Ishikawa (cell line): ENCODE data around the gene HOXB1.
A peak's percentile ranks its signal among the peaks of the same experiment; 100 is the strongest.

Experiments used
- CEBPB ChIP-seq: IDR thresholded peaks from 2 replicates; pipeline ENCODE4 v1.6.1; 2012
- CREB1 ChIP-seq: IDR thresholded peaks from 2 replicates; pipeline ENCODE4 v1.6.1; 2012; ENCODE audit warnings: low read depth
- EGR1 ChIP-seq: IDR thresholded peaks from 2 replicates; pipeline ENCODE4 v1.6.1; 2012
- EP300 ChIP-seq: IDR thresholded peaks from 2 replicates; pipeline ENCODE4 v1.6.1; 2012; ENCODE audit warnings: borderline replicate concordance
- FOXM1 ChIP-seq: IDR thresholded peaks from 2 replicates; pipeline ENCODE4 v1.6.1; 2012; ENCODE audit warnings: low read depth, borderline replicate concordance
- MAX ChIP-seq: IDR thresholded peaks from 2 replicates; pipeline ENCODE4 v1.6.1; 2012
- NFIC ChIP-seq: IDR thresholded peaks from 2 replicates; pipeline ENCODE4 v1.6.1; 2012
- RAD21 ChIP-seq: IDR thresholded peaks from 2 replicates; pipeline ENCODE4 v1.6.1; 2012; ENCODE audit warnings: low read depth
- REST ChIP-seq: IDR thresholded peaks from 2 replicates; pipeline ENCODE4 v1.6.1; 2012; ENCODE audit warnings: low read depth, mild to moderate bottlenecking
- TAF1 ChIP-seq: IDR thresholded peaks from 2 replicates; pipeline ENCODE4 v1.6.1; 2012; ENCODE audit warnings: low read depth, mild to moderate bottlenecking
- TCF12 ChIP-seq: IDR thresholded peaks from 2 replicates; pipeline ENCODE4 v1.6.1; 2012; ENCODE audit warnings: low read depth
- TEAD4 ChIP-seq: IDR thresholded peaks from 2 replicates; pipeline ENCODE4 v1.6.1; 2012
- YY1 ChIP-seq: IDR thresholded peaks from 2 replicates; pipeline ENCODE4 v1.6.1; 2012; ENCODE audit warnings: low read depth
- ZBTB7A ChIP-seq: IDR thresholded peaks from 2 replicates; pipeline ENCODE4 v1.6.1; 2012; ENCODE audit warnings: low read depth
- TF ChIP-seq, protein P1 (sequence below): IDR thresholded peaks from 2 replicates; pipeline ENCODE4 v1.6.1; 2012

HOXB1 gene

GRCh38 chr17:48577946-48578615, 47.3 kb upstream of the HOXB1 start, which contains the start of gene HOXB4:
Gene HOXB4, minus strand, starts transcription at chr17:48578350. Its CDS starts 31 bp downstream, at chr17:48578319.
- no peak for TF ChIP-seq CREB1
- TF ChIP-seq, protein P1, sequence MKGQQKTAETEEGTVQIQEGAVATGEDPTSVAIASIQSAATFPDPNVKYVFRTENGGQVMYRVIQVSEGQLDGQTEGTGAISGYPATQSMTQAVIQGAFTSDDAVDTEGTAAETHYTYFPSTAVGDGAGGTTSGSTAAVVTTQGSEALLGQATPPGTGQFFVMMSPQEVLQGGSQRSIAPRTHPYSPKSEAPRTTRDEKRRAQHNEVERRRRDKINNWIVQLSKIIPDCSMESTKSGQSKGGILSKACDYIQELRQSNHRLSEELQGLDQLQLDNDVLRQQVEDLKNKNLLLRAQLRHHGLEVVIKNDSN, result peak; percentile 89

DNA sequence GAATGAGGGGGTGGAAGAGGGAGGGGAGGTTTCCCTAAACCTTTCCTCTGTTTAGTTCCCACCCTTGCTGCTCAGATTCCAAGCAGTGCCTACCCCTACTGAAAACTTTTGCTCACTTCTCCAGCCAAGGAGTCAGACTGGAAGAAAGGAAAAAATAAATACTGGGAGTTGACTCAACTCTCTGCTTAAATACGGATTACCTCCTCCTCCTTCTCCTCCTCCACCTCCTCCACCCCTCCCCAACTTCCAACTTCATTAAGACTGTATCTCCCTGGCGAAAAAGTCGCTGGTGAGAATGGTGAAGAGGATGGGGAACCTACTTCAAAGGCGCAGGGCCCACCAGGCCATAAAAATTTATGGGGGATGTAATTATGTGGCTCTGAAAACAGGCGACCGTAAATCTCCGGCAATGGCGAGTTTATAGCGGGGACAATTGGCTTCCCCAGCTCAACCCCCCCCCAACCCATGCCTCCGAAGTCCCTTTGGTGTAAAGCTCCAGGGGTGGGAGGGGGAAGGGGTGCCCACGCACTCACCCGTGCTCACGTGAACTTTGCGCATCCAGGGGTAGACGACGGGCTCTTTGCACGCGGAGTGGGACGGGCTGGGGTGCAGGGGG, 46.6 kb upstream of the HOXB1 start:
- TF ChIP-seq ZBTB7A, result no peak
- peak; percentile 62 for TF ChIP-seq EP300
- peak; percentile 40; the same call in 1 of the 2 replicates for TF ChIP-seq EGR1
- TF ChIP-seq, protein P1, result no peak
- TF ChIP-seq TCF12, result no peak
- peak; percentile 39; the same call in 1 of the 2 replicates for TF ChIP-seq NFIC
- no peak for TF ChIP-seq CREB1
- 0 out of 2 replicates have a peak, but pooled peaks have one; percentile 11 for TF ChIP-seq TEAD4
- TF ChIP-seq YY1, result no peak
- no peak for TF ChIP-seq RAD21
- no peak for TF ChIP-seq MAX

DNA sequence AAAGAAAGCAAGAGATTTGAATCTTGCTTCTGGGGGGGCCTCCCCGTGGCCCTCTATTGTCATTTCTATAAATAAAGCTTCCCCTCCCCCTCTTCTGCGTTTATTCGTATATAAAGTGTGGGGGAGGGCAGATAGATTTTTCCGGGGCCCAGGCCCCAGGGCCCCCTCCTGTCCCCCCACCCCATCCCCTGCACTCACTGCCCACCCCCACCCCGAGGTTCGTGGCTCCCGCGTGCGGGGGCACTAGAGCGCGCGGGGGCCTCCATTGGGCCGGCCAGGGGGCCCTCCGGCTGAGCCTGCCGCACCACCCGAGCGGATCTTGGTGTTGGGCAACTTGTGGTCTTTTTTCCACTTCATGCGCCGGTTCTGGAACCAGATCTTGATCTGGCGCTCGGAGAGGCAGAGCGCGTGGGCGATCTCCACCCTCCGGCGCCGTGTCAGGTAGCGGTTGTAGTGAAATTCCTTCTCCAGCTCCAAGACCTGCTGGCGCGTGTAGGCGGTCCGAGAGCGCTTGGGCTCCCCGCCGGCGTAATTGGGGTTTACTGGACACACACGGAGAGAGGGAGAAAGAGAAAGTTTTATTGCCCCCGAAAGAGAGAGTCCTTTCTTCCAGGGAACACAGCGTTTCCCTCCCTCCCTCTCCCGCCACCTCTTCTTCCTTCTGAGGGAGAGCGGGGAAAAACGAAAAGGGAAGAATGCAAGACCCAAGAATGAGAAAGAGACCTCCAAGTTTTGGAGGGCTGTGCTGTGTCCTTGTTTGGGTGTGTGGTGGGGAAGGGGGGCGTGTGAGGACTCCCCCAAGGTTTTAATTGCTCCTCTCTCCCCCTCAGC, 45.9 kb upstream of the HOXB1 start:
- TF ChIP-seq TEAD4 (peak; percentile 40; the same call in 1 of the 2 replicates), NFIC (0 out of 2 replicates have a peak, but pooled peaks have one; percentile 15), EP300 (0 out of 2 replicates have a peak, but pooled peaks have one; percentile 68), ZBTB7A (no peak), MAX (no peak), CEBPB (peak; percentile 35; the same call in 1 of the 2 replicates), TAF1 (no peak), FOXM1 (0 out of 2 replicates have a peak, but pooled peaks have one; percentile 30), RAD21 (no peak), YY1 (no peak), EGR1 (peak; percentile 87), CREB1 (no peak), REST (no peak), TCF12 (peak; percentile 73)
- TF ChIP-seq, protein P1, result no peak

DNA sequence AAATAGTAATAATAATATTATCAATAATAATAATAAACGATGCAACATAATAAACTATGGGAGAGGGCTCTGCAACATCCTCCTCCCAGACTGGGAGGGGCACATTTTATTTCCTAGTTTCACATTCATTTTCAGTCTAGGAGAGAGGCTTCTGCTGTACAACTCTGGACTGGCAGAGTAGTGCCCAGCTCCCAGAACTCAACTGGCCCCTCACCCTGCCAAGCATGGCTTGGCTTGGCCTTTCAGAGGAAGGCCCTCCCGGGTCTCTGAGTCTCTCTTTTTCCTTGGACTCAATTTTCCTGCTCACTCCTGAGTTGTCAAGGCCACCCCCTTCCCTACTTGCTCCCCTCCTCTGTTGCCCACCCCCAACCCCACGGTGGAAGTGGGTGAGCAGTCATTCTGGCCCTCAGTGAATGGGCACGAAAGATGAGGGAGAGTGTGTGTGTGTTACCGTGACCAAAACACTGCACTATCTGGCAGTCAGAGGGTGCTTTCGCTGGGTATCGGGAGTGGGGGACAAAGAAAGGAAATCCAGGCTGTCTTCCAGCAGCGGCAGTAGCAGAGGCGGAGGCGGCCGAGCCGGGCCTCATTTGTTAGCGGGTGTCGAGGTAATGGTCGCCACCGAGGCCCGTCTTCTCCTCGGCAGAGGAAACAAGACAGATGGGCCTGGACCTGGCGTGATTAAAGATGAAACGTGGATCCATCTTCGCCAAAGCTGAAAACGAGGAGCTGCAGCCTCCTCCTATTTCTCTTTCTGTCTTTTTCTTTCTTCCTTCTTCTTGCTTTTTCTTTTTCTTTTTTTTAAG, 45.1 kb upstream of the HOXB1 start:
- TF ChIP-seq EGR1 (no peak), MAX (no peak), ZBTB7A (no peak), EP300 (no peak), CEBPB (no peak), CREB1 (no peak), RAD21 (no peak), TCF12 (no peak), NFIC (no peak), TEAD4 (no peak), YY1 (no peak), REST (no peak), FOXM1 (no peak), TAF1 (no peak)
- TF ChIP-seq, protein P1, result no peak
